ENCODE data around the gene C8B.

Gene C8B

GRCh38 chr1:56897150-56898004 is 68.4 kb downstream of the C8B start:
- DNase-seq = no peak

- no peak for DNase-seq
These were observed 71.8 kb downstream of the C8B start for GRCh38 chr1:56894014-56894413.

- DNase-seq = no peak
These were observed 75.6 kb downstream of the C8B start for GRCh38 chr1:56890229-56890628.

GRCh38 chr1:56881417-56881816 is 84.4 kb downstream of the C8B start:
- no peak for DNase-seq

- no peak for DNase-seq
These were observed 85.0 kb downstream of the C8B start for GRCh38 chr1:56880774-56881173.
